Posterior cingulate gyrus (tissue), 11 donors: ENCODE data around the gene ITPK1.
A peak's percentile ranks its signal among the peaks of the same experiment; 100 is the strongest.
"Not testable (repeated sequence)": the region's sequence is repeated elsewhere in the genome, so short reads cannot be mapped to it uniquely, and the experiment has no call there.

ENCODE experiments used
- DNase-seq, 10 donors: peaks; one replicate each; pipeline versions ENCODE4 v3.0.0 to v3.0.0-alpha.2; 2020 to 2021; ENCODE audit warnings: mixed read lengths in 3 of 10
- intact Hi-C: fragments of 100-400 bp; cut with DNase I; formaldehyde crosslinking; loops from one replicate; pipeline ENCODE4 v1.15.1; 2023

Gene ITPK1

GRCh38 chr14:93065272-93065730, 50.4 kb downstream of the ITPK1 start:
- intact Hi-C loops = no loop called here
- DNase-seq = no peak

DNA sequence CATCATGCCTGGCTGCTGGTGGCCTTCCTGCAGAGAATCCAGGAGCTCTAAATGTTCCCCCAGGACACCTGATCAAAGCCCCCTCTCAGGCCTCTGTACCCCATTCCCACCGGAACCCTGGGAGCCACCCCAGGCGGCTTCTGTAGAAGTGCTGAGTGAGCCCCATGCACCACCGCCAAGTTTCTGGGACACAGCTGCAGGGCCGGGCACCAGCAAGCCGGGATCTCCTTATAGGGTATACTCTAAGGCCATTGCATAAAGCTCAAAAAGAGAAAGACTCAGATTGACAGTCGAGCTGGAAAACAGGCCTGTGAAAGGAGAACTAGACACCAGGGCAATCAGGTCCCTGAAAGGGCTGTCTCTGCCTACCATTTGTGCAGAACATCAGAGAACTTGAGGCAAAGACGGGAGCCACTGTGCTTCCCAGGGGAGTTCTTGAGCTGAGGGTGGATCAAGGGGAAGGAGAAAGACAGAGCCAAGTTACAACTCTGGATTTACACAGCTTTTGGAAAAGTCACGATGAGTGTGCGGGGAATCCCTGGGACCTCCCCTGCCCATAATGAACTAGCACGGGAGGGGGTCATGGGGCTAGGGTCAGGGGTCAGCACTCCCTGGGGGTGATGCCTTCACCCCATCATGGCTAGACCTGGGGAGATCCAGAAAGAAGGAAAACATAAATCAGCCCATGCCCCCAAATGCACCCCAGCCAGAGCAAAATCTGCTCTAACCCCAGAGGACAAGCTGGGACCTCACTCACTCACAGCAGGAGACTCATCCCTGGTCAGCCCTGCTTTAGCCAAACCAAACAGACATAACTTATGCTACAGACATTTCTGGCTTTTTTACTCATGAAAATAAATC, 51.1 kb downstream of the ITPK1 start:
- peak in 2 of 10 donors; percentile 49 to 91 for DNase-seq
- intact Hi-C loops = no loop called here

- intact Hi-C loops = no loop called here
Observed at GRCh38 chr14:93063393-93063792, 52.3 kb downstream of the ITPK1 start.

GRCh38 chr14:93062890-93063289, 52.8 kb downstream of the ITPK1 start:
- intact Hi-C loops = no loop called here
- DNase-seq = no peak

More at GRCh38 chr14:93063393-93063792, 52.3 kb downstream of the ITPK1 start:
- no peak for DNase-seq

DNA sequence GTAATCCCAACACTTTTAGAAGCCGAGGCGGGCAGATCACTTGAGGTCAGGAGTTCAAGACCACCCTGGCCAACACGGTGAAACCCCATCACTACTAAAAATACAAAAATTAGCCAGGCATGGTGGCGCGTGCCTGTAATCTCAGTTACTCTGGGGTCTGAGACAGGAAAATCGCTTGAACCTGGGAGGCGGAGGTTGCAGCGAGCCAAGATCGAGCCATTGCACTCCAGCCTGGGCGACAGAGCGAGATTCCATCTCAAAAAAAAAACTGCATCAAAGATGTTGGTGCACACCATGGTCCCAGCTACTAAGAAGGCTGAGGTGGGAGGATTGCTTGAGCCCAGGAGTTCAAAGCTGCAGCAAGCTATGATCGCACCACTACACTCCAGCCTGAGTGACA, 53.7 kb downstream of the ITPK1 start:
- intact Hi-C loops, DNase-seq: not testable (repeated sequence)

DNA sequence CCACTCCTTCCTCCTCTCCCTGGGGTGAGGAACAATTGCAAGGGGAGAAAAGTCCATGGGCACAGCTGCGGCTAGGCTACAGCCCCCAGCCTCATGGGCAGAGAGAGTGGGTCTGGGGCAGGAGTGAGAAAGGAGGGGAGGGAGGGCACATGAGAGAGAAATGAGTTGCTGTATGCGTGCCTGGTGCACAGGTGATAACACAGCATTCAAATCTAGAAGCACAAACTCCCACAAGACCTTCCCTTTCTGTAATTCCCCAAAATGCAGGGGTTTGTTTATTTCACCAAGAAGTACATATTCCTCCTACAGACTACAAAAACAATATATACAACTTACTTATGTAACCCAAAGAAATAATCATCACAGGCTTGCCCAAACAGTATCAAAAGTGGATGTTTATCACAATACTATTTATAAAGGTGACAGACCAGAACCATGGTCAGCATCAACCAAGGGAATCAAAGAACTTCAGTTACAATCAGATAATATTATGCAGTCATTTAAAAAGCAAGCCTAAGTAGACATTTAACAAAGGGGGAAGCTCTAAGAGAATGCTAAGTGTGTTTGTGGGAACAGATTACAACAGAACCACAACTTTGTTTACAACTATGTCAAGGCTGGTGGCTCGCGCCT, 54.2 kb downstream of the ITPK1 start:
- intact Hi-C loops = no loop called here
- no peak for DNase-seq

DNA sequence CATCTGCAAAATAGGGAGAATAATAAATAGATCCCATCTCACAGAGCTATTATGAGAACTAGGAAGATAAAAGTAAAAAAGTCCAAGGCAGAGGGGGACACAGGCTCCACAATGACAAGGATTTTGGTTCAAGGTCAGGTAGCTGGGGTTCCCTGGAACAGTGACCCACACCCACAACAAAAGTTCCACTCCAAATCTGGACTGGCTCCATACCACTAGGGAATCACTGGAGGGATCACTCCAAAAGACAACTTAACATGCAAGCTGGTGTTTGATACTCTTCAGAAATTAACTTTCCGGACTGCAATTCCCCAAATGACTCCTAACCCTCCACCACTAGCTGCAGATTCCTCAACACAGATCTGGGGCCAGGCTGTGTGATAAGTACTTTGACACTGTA, 54.9 kb downstream of the ITPK1 start:
- intact Hi-C loops = no loop called here
- DNase-seq = no peak

DNA sequence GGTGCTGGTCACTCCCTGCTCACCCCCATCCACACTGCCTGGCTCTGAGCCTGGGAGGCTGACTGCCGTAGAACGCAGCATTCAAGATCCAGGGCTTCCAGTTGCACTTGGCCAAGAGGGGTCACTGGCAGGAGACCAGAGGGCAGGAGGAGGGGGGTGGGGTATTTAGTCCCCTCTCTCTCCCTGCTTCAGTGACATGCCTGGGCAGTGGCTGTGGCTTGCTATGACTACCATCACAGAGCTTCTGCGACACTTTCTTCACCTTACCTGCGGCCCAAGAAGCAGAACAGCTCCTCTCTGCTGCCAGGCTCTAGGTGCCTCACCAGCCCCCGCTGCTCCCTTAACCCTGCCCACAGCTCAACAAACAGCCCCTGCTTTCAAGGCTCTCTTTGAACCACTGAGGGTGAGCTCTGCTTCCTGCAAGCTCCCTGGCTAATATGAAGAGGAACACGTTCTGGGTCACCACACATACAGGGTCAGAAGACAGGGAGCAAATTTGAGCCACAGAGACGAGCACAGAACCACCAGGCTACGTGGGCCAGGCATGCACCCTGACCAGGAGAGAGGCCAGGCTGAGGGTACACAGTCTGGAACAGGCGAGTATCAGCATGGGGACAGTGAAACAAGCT, 55.7 kb downstream of the ITPK1 start:
- DNase-seq = peak in 2 of 10 donors; percentile 74 to 83
- intact Hi-C loops = no loop called here

DNA sequence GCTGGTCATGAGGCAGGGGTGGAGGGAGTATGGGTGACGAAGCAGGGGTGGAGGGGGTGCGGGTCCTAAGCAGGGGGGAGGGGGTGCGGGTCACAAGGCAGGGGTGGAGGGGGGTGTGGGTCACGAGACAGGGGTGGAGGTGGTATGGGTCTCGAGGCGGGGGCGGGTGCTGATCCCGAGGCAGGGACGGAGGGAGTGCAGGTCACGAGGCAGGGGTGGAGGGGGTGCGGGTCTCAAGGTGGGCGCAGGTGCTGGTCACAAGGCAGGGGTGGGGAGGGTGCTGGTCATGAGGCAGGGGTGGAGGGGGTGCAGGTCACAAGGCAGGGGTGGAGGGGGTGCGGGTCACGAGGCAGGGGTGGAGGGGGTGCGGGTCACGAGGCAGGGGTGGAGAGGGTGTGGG, 56.5 kb downstream of the ITPK1 start:
- intact Hi-C loops = no loop called here
- peak in 1 of 10 donors; percentile 57 for DNase-seq

DNA sequence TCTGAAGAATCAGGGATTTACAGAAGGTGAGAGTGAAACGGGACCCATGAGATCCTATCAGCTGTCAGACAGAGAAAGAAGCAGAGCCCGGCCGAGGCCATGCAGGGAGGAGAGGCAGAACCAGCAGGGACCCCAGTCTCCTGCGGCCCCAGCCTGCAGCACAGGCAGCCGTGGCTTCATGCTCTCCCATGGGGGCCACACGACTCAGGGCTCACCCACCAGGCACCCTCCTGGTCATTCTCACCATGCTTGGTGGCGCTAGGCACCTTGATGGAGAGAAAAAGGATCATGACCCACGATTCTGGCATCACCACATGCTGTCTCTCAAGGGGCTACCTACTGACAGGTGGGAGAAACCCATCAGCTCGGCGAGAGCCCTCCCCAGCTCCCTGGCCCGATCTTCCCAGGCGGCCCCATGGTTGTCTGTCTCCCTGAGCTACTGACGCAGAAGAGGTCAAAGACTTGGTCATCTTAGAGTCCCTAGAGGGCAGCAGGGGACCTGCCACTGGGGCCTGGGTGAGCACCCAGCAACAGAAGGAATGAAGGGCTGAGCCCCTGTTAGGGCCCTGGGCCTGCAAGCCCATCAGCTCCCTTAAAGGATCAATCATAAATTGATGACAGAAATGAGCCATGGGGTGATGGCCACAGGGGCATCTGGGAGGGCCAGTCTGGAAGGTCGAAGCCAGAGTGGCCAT, 58.0 kb downstream of the ITPK1 start:
- DNase-seq = peak in 2 of 10 donors; percentile 53 to 67
- intact Hi-C loops = no loop called here

DNA sequence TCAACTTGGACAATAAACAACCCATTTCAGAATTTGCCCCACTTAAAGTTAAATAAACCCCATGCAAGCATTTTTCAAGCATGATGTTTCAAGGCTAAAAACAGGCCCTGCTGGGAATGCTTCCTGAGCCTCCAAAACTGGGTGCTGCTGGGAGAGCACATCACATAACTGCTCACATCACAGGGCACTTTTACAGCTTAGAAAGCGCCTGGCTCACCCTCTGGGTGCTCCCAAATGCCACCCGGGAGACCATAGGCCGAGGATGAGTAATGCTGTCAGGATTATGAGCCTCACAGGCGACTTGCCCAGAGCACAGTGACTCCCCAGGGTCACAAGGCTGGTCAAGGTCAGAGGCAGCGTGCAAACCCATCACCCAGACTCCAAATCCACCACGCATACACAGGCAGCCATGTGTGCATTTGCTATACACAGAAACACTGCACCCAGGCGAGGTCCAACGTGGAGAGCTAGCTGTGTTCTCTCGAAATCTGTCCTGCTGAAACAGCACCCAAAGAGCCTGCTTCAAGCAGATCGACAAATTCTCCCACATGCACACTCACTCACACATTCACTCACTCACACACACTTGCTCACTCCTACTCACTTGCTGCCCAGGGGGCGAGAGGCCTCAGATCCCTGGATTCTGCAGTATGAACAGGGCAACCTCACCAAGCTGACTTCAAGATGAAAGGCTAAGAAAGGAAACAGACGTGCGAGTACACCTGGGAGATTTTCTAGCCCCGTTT, 58.7 kb downstream of the ITPK1 start:
- DNase-seq = no peak
- intact Hi-C loops = no loop called here

GRCh38 chr14:93056166-93056839, 59.4 kb downstream of the ITPK1 start:
- intact Hi-C loops = no loop called here
- peak in 1 of 10 donors; percentile 67 for DNase-seq

DNA sequence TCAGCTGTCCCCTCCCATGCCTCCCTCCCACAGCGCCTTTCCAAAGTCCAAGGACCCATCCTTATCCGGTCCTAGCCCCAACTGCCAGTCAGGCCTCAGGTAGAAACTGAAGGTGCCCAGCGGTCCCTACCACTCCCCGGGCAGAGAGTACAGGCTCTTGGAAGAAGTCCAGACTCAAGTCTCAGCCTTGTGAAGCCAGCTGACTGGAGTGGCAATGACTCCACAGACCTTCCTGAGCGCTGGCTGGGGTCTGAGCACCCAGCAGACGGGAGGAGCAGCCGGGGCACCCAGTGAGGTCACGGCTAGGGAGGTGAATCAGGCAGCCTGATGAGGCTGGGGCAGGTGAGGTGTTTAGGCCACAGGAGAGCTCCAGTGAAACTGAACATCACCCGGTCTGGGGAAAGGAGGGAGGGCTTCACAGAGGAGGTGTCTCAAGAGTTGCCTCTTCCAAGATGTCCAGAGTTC, 60.0 kb downstream of the ITPK1 start:
- intact Hi-C loops = no loop called here
- DNase-seq = no peak

DNA sequence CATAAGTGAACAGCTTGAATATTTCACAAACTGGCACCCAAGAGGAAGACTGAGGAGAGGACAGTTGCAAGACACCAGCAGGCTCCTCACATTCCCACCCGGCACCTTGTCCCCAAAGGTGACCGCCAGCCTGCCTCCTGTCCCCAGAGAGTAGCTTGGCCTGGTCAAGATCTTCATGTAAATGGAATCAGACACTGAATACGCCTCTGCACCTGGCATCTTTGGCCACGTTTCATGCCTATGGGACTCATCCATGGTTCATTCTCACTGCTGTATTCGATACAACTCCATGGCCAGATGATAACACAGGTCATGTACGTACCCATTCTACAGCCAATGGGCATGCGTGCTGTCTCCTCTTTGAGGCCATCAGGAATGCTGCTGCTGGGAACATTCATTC, 60.8 kb downstream of the ITPK1 start:
- no peak for DNase-seq
- intact Hi-C loops = no loop called here

GRCh38 chr14:93054006-93054405, 61.7 kb downstream of the ITPK1 start:
- intact Hi-C loops = no loop called here
- DNase-seq = no peak

GRCh38 chr14:93051600-93052546, 63.9 kb downstream of the ITPK1 start:
- intact Hi-C loops = loop anchor here (2.0 kb wide), 1 partner anchor 25 kb away; no protein-coding TSS in a partner anchor
- DNase-seq = no peak

DNA sequence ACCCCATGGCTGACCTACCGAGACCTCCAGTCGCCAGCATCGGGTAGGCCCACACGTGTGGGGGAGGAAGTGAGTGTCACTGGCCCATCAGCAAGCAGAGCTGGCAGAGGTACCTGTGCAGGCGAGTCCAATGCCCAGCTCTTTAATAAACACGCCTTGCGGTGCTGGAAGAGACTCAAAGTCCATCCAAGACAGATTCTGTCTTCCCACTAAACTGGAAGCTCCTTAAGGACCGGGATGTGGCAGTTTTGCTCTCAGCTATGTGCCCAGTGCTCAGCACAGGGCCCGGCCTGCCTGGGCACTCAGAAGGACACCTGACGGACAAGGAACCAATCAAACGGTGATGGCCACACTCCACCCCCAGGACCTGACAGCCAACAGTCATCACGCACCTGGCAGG, 65.0 kb downstream of the ITPK1 start:
- DNase-seq = no peak
- intact Hi-C loops = no loop called here

GRCh38 chr14:93049867-93050331, 65.8 kb downstream of the ITPK1 start:
- peak in 2 of 10 donors; percentile 61 to 80 for DNase-seq
- intact Hi-C loops = no loop called here
